Ecto neural progenitor cell (in vitro differentiated cells): Measurements from ENCODE around the gene ERAS.
"Not testable (repeated sequence)": the region's sequence is repeated elsewhere in the genome, so short reads cannot be mapped to it uniquely, and the experiment has no call there.

ENCODE experiments used
- DNase-seq: peaks from one replicate; pipeline ENCODE4 v3.0.0-alpha.2; 2018; ENCODE audit warnings: low spot score

The ERAS gene

GRCh38 chrX:48833542-48834138, 7.3 kb downstream of the ERAS start:
- no peak for DNase-seq

GRCh38 chrX:48834383-48834709, 8.0 kb downstream of the ERAS start:
- no peak for DNase-seq

GRCh38 chrX:48835524-48836329, 9.4 kb downstream of the ERAS start, which contains the start of gene PCSK1N:
PCSK1N (minus strand) TSS chrX:48835610; CDS start chrX:48835532, 78 bp downstream.
- DNase-seq: no peak

- no peak for DNase-seq
Measured at GRCh38 chrX:48839686-48840085, 13.4 kb downstream of the ERAS start.

- DNase-seq: no peak
Measured at GRCh38 chrX:48848847-48849246, 22.5 kb downstream of the ERAS start.

GRCh38 chrX:48852857-48853256, 26.5 kb downstream of the ERAS start:
- no peak for DNase-seq

- not testable (repeated sequence) for DNase-seq
Measured at GRCh38 chrX:48853494-48853893, 27.2 kb downstream of the ERAS start.

GRCh38 chrX:48854121-48854804, 27.9 kb downstream of the ERAS start:
- not testable (repeated sequence) for DNase-seq

GRCh38 chrX:48854898-48855297, 28.6 kb downstream of the ERAS start:
- DNase-seq: no peak

GRCh38 chrX:48864210-48864609, 37.9 kb downstream of the ERAS start:
- DNase-seq: no peak

GRCh38 chrX:48872017-48872416, 45.7 kb downstream of the ERAS start:
- not testable (repeated sequence) for DNase-seq

- not testable (repeated sequence) for DNase-seq
Measured at GRCh38 chrX:48876944-48877343, 50.6 kb downstream of the ERAS start.
